ENCODE measurements around the gene MED12L.

MED12L gene

DNA sequence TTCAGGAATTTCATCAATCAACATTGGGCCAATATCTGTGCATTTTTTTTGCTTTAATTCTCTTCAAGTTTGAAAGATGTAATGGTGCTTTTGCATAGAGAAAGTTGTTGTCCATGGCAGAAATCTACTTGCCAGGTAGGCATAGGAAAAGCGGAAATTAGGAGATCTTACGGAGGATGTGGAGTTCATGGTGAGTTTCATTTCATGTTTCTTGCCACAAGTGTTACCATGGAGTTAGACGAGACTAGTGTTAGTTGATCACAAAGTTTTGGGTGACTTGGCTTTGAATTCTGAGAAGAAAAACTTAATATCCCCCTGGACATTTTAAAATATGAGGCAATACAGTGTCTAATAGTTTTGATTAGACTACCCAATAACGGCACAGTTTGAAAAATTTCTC lies 244.9 kb downstream of the MED12L start:
- Histone ChIP-seq H3K4me1 (ENCODE audit: control insufficient read depth, insufficient read depth, low read length) (no peaks in the 10 kb centered on the region), H3K27ac (ENCODE audit: low read length) (no peak overlapping the region), H3K36me3 (ENCODE audit: control insufficient read depth, insufficient read depth, low read length) (no peaks in the 10 kb centered on the region), H3K27me3 (ENCODE audit: control insufficient read depth, insufficient read depth, low read length) (no peaks in the 10 kb centered on the region), H3K9me3 (ENCODE audit: control insufficient read depth, insufficient read depth, low read length) (no peaks in the 10 kb centered on the region), H3K4me3 (ENCODE audit: low read length) (no peak overlapping the region)
- WGBS (ENCODE audit: insufficient coverage, insufficient read length), result no CpG with 5 or more reads among the region's 4 CpGs
- DNase-seq (ENCODE audit: low read depth, low spot score), result no peak

- H3K4me1 ChIP-seq (ENCODE audit: control insufficient read depth, insufficient read depth, low read length), result no peaks in the 10 kb centered on the region
- H3K36me3 ChIP-seq (ENCODE audit: control insufficient read depth, insufficient read depth, low read length), result no peaks in the 10 kb centered on the region
- no peaks in the 10 kb centered on the region for H3K27me3 ChIP-seq (ENCODE audit: control insufficient read depth, insufficient read depth, low read length)
- no peaks in the 10 kb centered on the region for H3K9me3 ChIP-seq (ENCODE audit: control insufficient read depth, insufficient read depth, low read length)
- no peak overlapping the region for H3K4me3 ChIP-seq (ENCODE audit: low read length)
- no peak overlapping the region for H3K27ac ChIP-seq (ENCODE audit: low read length)
- no peak for DNase-seq (ENCODE audit: low read depth, low spot score)
These were observed 245.4 kb downstream of the MED12L start for GRCh38 chr3:151330899-151331298.

DNA sequence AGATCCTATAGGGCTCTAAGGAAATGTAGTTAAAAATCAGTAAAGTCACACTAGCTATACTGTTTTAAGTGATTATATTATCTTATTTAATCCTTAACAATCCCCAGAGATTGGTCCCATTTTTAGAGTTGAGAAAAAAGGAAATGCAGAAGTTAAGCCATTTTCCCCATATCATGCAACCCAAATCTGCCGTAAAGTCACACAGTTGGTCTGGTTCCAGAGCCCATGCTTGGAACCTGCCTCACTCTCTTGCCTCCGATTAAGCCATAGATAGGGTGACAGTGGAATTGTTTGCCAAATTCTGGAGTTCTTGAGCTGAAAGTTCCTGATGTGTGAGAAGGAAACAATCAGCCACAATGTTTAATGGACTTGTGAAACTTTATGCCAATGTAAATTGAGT lies 246.2 kb downstream of the MED12L start:
- Histone ChIP-seq H3K36me3 (ENCODE audit: control insufficient read depth, insufficient read depth, low read length) (no peaks in the 10 kb centered on the region), H3K4me1 (ENCODE audit: control insufficient read depth, insufficient read depth, low read length) (no peaks in the 10 kb centered on the region), H3K27ac (ENCODE audit: low read length) (no peak overlapping the region), H3K9me3 (ENCODE audit: control insufficient read depth, insufficient read depth, low read length) (no peaks in the 10 kb centered on the region), H3K27me3 (ENCODE audit: control insufficient read depth, insufficient read depth, low read length) (no peaks in the 10 kb centered on the region), H3K4me3 (ENCODE audit: low read length) (no peak overlapping the region)
- no CpG with 5 or more reads among the region's 2 CpGs for WGBS (ENCODE audit: insufficient coverage, insufficient read length)
- DNase-seq (ENCODE audit: low read depth, low spot score), result no peak

DNA sequence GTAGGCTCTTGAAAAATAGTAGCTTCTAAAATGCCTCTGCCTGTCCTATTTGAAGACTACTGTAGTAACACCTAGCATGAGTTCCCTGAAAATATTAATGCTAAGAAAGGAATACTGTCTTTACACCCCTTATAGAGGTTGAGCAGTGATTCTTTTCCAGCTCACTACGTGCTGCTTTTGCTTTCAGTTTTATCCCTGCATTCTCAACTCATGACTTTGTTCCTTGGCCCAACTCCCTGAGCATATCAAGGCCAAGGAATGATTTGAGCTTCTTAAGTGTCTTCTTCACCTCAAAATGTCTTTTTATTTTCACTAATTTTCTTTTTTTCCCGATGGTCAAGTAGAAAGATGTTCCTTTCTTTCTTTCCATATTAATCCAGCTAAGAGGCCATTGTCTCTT lies 260.4 kb downstream of the MED12L start:
- Histone ChIP-seq H3K9me3 (ENCODE audit: control insufficient read depth, insufficient read depth, low read length) (no peaks in the 10 kb centered on the region), H3K4me1 (ENCODE audit: control insufficient read depth, insufficient read depth, low read length) (no peaks in the 10 kb centered on the region), H3K36me3 (ENCODE audit: control insufficient read depth, insufficient read depth, low read length) (no peaks in the 10 kb centered on the region), H3K27ac (ENCODE audit: low read length) (no peak overlapping the region), H3K27me3 (ENCODE audit: control insufficient read depth, insufficient read depth, low read length) (no peaks in the 10 kb centered on the region), H3K4me3 (ENCODE audit: low read length) (no peak overlapping the region)
- no peak for DNase-seq (ENCODE audit: low read depth, low spot score)
- no CpG with 5 or more reads among the region's 2 CpGs for WGBS (ENCODE audit: insufficient coverage, insufficient read length)

DNA sequence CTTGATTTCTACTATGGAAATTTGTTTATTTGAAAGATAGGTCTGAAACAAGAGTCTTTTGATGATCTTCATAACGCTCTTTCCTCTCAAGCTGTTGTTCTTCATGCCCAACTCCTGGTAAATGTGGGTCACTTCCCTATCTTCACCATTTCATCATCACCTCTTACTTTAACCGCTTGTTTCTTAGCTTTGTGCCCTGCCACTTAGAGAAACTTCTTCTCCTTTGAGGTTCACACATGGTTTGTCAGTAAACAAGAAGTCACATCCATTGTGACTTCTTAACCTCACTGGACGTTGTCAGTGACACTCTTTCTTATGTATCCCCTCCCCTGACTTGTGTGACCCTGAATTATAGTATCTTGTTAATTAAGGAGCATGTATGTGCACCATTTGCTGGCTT lies 260.8 kb downstream of the MED12L start:
- no peak overlapping the region for H3K27ac ChIP-seq (ENCODE audit: low read length)
- no CpG with 5 or more reads among the region's 3 CpGs for WGBS (ENCODE audit: insufficient coverage, insufficient read length)
- no peak overlapping the region for H3K4me3 ChIP-seq (ENCODE audit: low read length)
- H3K36me3 ChIP-seq (ENCODE audit: control insufficient read depth, insufficient read depth, low read length), result no peaks in the 10 kb centered on the region
- no peaks in the 10 kb centered on the region for H3K4me1 ChIP-seq (ENCODE audit: control insufficient read depth, insufficient read depth, low read length)
- H3K9me3 ChIP-seq (ENCODE audit: control insufficient read depth, insufficient read depth, low read length), result no peaks in the 10 kb centered on the region
- DNase-seq (ENCODE audit: low read depth, low spot score), result no peak
- no peaks in the 10 kb centered on the region for H3K27me3 ChIP-seq (ENCODE audit: control insufficient read depth, insufficient read depth, low read length)

DNA sequence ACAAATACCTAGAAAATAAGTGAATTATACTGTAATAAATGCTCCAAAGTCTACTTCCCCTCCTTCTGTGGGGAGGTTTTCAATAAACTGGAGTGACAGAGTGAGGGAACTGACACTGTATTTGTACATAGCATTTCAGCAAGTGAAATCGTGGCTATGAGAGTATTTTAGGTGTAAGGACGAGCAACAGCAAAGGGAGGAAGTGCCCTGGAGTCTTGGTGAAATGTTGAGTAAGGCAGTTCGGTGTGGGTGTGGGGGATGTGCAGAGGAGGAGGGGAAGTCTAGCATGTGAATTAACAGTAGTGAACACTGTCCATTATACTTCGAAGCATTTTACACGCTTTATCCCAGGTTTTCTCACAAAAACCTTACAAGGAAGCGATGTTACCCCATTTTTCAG lies 262.0 kb downstream of the MED12L start:
- H3K27ac ChIP-seq (ENCODE audit: low read length), result no peak overlapping the region
- no peaks in the 10 kb centered on the region for H3K4me1 ChIP-seq (ENCODE audit: control insufficient read depth, insufficient read depth, low read length)
- H3K36me3 ChIP-seq (ENCODE audit: control insufficient read depth, insufficient read depth, low read length), result no peaks in the 10 kb centered on the region
- WGBS (ENCODE audit: insufficient coverage, insufficient read length), result no CpG with 5 or more reads among the region's 6 CpGs
- no peaks in the 10 kb centered on the region for H3K9me3 ChIP-seq (ENCODE audit: control insufficient read depth, insufficient read depth, low read length)
- DNase-seq (ENCODE audit: low read depth, low spot score), result no peak
- no peaks in the 10 kb centered on the region for H3K27me3 ChIP-seq (ENCODE audit: control insufficient read depth, insufficient read depth, low read length)
- no peak overlapping the region for H3K4me3 ChIP-seq (ENCODE audit: low read length)

DNA sequence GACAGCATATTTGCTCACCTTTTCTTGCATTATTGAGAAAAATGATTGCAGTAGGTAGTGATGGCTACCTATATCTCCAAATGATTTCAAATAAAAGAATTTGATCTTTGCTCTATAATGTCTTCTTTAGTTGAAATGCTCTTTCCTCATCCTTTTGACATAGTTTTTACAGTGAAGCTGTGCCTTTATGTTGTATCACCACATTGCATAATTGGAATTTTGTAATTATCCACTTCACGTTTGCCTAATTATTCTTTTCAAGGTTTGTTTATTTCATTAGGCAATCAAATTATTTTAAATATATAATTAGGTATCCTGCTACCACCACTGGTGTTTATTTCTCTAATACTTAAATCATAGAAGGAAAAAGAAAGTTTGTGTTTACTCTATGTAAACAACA lies 265.2 kb downstream of the MED12L start:
- WGBS (ENCODE audit: insufficient coverage, insufficient read length), result no CpG with 5 or more reads among the region's 1 CpG

DNA sequence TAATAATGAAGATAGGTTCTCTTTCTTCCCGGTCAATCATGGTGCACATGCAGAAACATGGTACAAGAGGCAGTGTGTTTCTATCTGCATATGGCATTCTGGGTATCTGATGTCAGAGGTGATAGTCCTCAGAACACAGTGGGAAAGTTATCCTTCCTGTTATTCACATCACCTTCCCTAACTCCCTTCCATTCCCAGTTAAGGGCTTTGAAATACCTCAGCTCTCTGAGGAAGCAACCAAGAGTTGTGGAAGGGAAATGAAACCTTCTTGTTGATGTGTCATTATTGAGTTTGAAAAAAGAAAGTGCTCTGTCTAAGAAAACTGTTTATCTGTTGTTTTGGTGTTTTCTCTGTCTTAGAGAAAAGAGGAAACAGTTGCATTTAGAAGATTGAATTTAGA lies 265.8 kb downstream of the MED12L start:
- Histone ChIP-seq H3K4me1 (ENCODE audit: control insufficient read depth, insufficient read depth, low read length) (no peaks in the 10 kb centered on the region), H3K9me3 (ENCODE audit: control insufficient read depth, insufficient read depth, low read length) (no peaks in the 10 kb centered on the region), H3K36me3 (ENCODE audit: control insufficient read depth, insufficient read depth, low read length) (no peaks in the 10 kb centered on the region), H3K27me3 (ENCODE audit: control insufficient read depth, insufficient read depth, low read length) (no peaks in the 10 kb centered on the region), H3K4me3 (ENCODE audit: low read length) (no peak overlapping the region), H3K27ac (ENCODE audit: low read length) (no peak overlapping the region)
- no peak for DNase-seq (ENCODE audit: low read depth, low spot score)
- no CpG with 5 or more reads among the region's 1 CpG for whole genome bisulfite sequencing (ENCODE audit: insufficient coverage, insufficient read length)

More for the DNA sequence above, 265.2 kb downstream of the MED12L start:
- no peaks in the 10 kb centered on the region for H3K4me1 ChIP-seq (ENCODE audit: control insufficient read depth, insufficient read depth, low read length)
- no peaks in the 10 kb centered on the region for H3K9me3 ChIP-seq (ENCODE audit: control insufficient read depth, insufficient read depth, low read length)
- H3K4me3 ChIP-seq (ENCODE audit: low read length), result no peak overlapping the region
- no peak for DNase-seq (ENCODE audit: low read depth, low spot score)
- H3K36me3 ChIP-seq (ENCODE audit: control insufficient read depth, insufficient read depth, low read length), result no peaks in the 10 kb centered on the region
- H3K27me3 ChIP-seq (ENCODE audit: control insufficient read depth, insufficient read depth, low read length), result no peaks in the 10 kb centered on the region
- H3K27ac ChIP-seq (ENCODE audit: low read length), result no peak overlapping the region

DNA sequence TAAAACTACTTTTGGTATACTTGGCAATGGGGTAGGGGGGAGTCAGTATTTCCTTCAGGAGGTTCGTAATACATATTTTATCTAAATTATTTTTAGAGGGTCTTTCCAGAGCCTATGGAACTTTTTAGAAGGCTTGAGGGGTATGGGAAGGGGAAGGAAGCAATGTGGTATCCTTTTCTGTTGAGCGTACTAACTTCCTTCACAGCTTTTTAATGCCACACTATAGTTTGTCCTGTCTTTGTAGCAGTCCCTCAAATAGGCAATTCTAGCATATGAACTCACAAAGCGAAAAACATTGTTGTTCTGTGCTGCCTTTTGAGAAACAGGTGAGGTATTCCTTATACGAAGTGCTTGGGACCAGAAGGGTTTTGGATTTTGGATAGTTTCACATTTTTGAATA lies 266.2 kb downstream of the MED12L start:
- Histone ChIP-seq H3K27me3 (ENCODE audit: control insufficient read depth, insufficient read depth, low read length) (no peaks in the 10 kb centered on the region), H3K36me3 (ENCODE audit: control insufficient read depth, insufficient read depth, low read length) (no peaks in the 10 kb centered on the region), H3K4me1 (ENCODE audit: control insufficient read depth, insufficient read depth, low read length) (no peaks in the 10 kb centered on the region), H3K27ac (ENCODE audit: low read length) (no peak overlapping the region), H3K4me3 (ENCODE audit: low read length) (no peak overlapping the region), H3K9me3 (ENCODE audit: control insufficient read depth, insufficient read depth, low read length) (no peaks in the 10 kb centered on the region)
- no CpG with 5 or more reads among the region's 4 CpGs for WGBS (ENCODE audit: insufficient coverage, insufficient read length)
- no peak for DNase-seq (ENCODE audit: low read depth, low spot score)

DNA sequence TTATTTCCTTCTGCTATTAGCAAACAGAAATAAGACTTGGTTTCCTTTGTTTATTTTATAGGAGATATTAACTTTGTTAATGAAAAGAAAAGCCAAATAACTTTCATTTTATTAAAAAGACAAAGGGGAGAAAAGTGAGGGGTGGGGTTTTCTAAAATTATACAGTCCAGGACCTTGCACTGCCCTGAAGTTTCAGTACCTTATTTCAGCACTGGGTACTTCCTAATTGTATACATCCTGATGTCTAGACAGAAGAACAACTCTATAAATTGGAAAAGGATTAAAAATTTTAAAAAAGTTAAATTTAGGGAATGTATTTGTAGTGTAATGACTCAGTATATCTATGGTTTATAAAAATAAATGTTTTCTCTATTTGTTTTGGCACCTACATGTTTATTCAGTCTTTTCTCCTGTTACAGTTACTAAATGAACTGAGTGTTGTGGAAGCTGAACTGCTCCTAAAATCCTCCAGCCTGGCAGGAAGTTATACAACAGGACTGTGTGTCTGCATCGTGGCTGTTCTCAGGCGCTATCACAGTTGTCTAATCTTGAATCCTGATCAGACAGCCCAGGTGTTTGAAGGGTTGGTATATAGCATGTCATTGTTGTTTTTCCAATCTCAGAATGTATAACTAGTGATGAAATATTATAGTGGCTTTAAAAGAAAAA lies 271.5 kb downstream of the MED12L start:
- no peaks in the 10 kb centered on the region for H3K27me3 ChIP-seq (ENCODE audit: control insufficient read depth, insufficient read depth, low read length)
- H3K36me3 ChIP-seq (ENCODE audit: control insufficient read depth, insufficient read depth, low read length), result no peaks in the 10 kb centered on the region; the same call in 1 of the 2 replicates
- no peak overlapping the region for H3K4me3 ChIP-seq (ENCODE audit: low read length)
- H3K9me3 ChIP-seq (ENCODE audit: control insufficient read depth, insufficient read depth, low read length), result no peaks in the 10 kb centered on the region
- H3K4me1 ChIP-seq (ENCODE audit: control insufficient read depth, insufficient read depth, low read length), result no peaks in the 10 kb centered on the region
- no peak for DNase-seq (ENCODE audit: low read depth, low spot score)
- H3K27ac ChIP-seq (ENCODE audit: low read length), result no peak overlapping the region
- no CpG with 5 or more reads among the region's 2 CpGs for WGBS (ENCODE audit: insufficient coverage, insufficient read length)

DNA sequence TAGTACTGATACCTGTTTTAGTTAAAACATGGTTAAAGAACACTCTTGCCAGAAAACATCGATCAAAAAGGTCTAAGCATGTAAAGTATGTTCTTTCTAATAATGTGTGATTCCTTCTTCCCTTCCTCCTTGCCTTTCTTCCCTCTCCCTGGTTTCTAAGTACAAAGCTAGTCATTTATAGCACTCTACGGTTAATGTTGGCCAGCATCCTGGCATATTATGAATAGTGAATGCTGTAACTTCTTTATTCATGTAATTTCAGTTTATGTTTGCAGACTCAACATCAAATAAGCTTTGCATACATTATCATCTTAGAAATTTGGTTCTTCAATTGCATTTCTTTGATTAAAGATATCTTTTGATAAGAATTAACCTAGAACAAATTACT lies 272.0 kb downstream of the MED12L start:
- no peaks in the 10 kb centered on the region for H3K9me3 ChIP-seq (ENCODE audit: control insufficient read depth, insufficient read depth, low read length)
- H3K4me1 ChIP-seq (ENCODE audit: control insufficient read depth, insufficient read depth, low read length), result no peaks in the 10 kb centered on the region
- no CpG with 5 or more reads among the region's 2 CpGs for WGBS (ENCODE audit: insufficient coverage, insufficient read length)
- no peak overlapping the region for H3K4me3 ChIP-seq (ENCODE audit: low read length)
- no peaks in the 10 kb centered on the region for H3K27me3 ChIP-seq (ENCODE audit: control insufficient read depth, insufficient read depth, low read length)
- DNase-seq (ENCODE audit: low read depth, low spot score), result no peak
- H3K27ac ChIP-seq (ENCODE audit: low read length), result no peak overlapping the region
- no peaks in the 10 kb centered on the region; the same call in 1 of the 2 replicates for H3K36me3 ChIP-seq (ENCODE audit: control insufficient read depth, insufficient read depth, low read length)

Measured in iPS DF 6.9 (cell line).